GM12878 (cell line): ENCODE measurements around the gene STXBP2. TPM values are rescaled to one million over a fixed set of nuclear protein-coding genes. Genes with fewer than 3 reads are reported as not detected.

Source experiments
- ATAC-seq: fragments of 200-7000 bp; cut with Tn5 transposase; 3 replicates; pipeline ENCODE4 v1.9.1; 2020; ENCODE audit warnings: mild to moderate bottlenecking, moderate library complexity
- BruUV-seq: library from RNA; stranded (reverse); fragments of 400-500 nt; replicated peaks from 2 replicates; lab custom pipeline; 2021; lab: Mats Ljungman, UMichigan
- CTCF ChIA-PET: fragments of 300-600 bp; sonication (Branson Sonifier 250); formaldehyde crosslinking; extraction: SDS; loops from one replicate; lab custom pipeline; 2021; ENCODE audit warnings: inconsistent platforms; lab: Yijun Ruan, JAX
- POLR2A ChIA-PET: fragments of 350-600 bp; formaldehyde crosslinking; extraction: SDS; loops from one replicate; lab custom pipeline; 2021; ENCODE audit warnings: inconsistent platforms; lab: Charles Lee
- RAD21 ChIA-PET: fragments of 300-600 bp; sonication (Branson Sonifier 250); formaldehyde crosslinking; loops from one replicate; lab custom pipeline; 2023; ENCODE audit warnings: antibody characterized with exemption; ENCODE audit not compliant: unreplicated experiment; lab: Charles Lee
- SMC1A ChIA-PET: fragments of 300-600 bp; sonication (Branson Sonifier 250); formaldehyde crosslinking; loops from one replicate; lab custom pipeline; 2023; ENCODE audit not compliant: unreplicated experiment, uncharacterized antibody; lab: Charles Lee
- DNase-seq: peaks from one replicate; pipeline ENCODE4 v3.0.0-alpha.2; 2011; ENCODE audit warnings: low read depth, low spot score
- FAIRE-seq: peaks from 3 replicates; lab custom pipeline; 2011; peaks lifted over from hg19 to GRCh38; lab: Jason Lieb, UNC
- H2AFZ ChIP-seq: 2 replicates; pipeline ENCODE4 v1.6.0; 2011; ENCODE audit warnings: low read depth, low read length, control low read depth; ENCODE audit not compliant: control insufficient read depth
- H3K27ac ChIP-seq: 2 replicates; pipeline ENCODE4 v1.5.1; 2011; ENCODE audit warnings: control low read depth; ENCODE audit not compliant: control insufficient read depth, insufficient read depth
- H3K27me3 ChIP-seq, 2 experiments: replicated peaks in 1 of 2; 2 replicates each; pipeline versions ENCODE4 v1.6.0 to v1.6.1; 2011; ENCODE audit warnings: low read length in 1 of 2; ENCODE audit not compliant: control insufficient read depth in 2 of 2, insufficient read depth in 2 of 2
- H3K36me3 ChIP-seq, 2 experiments: 2 replicates each; pipeline ENCODE4 v1.5.1; 2011; ENCODE audit warnings: low read length in 1 of 2; ENCODE audit not compliant: control insufficient read depth in 2 of 2, insufficient read depth in 2 of 2
- H3K4me1 ChIP-seq: 2 replicates; pipeline ENCODE4 v1.6.1; 2011; ENCODE audit warnings: mild to moderate bottlenecking, low read length, moderate library complexity, mixed read lengths; ENCODE audit not compliant: control insufficient read depth, insufficient read depth
- H3K4me2 ChIP-seq: 2 replicates; pipeline ENCODE4 v1.6.0; 2011; ENCODE audit warnings: control low read depth; ENCODE audit not compliant: control insufficient read depth, insufficient read depth
- H3K4me3 ChIP-seq: fragments of 200-600 bp; sonication (generic); 2 replicates; pipeline ENCODE4 v1.5.1; 2016
- H3K79me2 ChIP-seq: 2 replicates; pipeline ENCODE4 v1.6.0; 2011; ENCODE audit warnings: low read length; ENCODE audit not compliant: control insufficient read depth, insufficient read depth
- H3K9ac ChIP-seq: 2 replicates; pipeline ENCODE4 v1.8.0; 2011; ENCODE audit warnings: low read length, control low read depth, mixed read lengths; ENCODE audit not compliant: control insufficient read depth, insufficient read depth
- H3K9me3 ChIP-seq: replicated peaks from 3 replicates; pipeline ENCODE4 v1.5.1; 2011; ENCODE audit warnings: mild to moderate bottlenecking, low read length; ENCODE audit not compliant: control insufficient read depth, insufficient read depth
- H4K20me1 ChIP-seq: 2 replicates; pipeline ENCODE4 v1.6.0; 2011; ENCODE audit not compliant: control insufficient read depth, insufficient read depth
- STAT3 ChIP-seq: IDR thresholded peaks from 2 replicates; pipeline ENCODE4 v1.6.1; 2011; ENCODE audit warnings: low read depth, low read length, improper control_type of control experiment
- ZNF274 ChIP-seq: IDR thresholded peaks from one replicate; pipeline ENCODE4 v1.8.0; 2011; ENCODE audit not compliant: insufficient read length, insufficient read depth
- ZNF592 ChIP-seq: fragments of 450-650 bp; IDR thresholded peaks from 2 replicates; pipeline ENCODE4 v1.6.1; 2017; ENCODE audit warnings: mild to moderate bottlenecking, moderate library complexity
- ZNF622 ChIP-seq: fragments of 450-650 bp; IDR thresholded peaks from 2 replicates; pipeline ENCODE4 v1.6.1; 2017; ENCODE audit warnings: mild to moderate bottlenecking, inconsistent platforms
- WGBS: methylation state at CpG from one replicate; pipeline ENCODE4 v1.1.6; 2016; ENCODE audit warnings: low lambda C conversion rate; ENCODE audit not compliant: insufficient replicate concordance, insufficient coverage; ENCODE audit errors: missing lambda C conversion rate; 5-methylcytosine and 5-hydroxymethylcytosine counted together
- in situ Hi-C: fragments of 300-500 bp; cut with MboI; formaldehyde crosslinking; loops from 9 replicates; pipeline ENCODE4 v1.14.3; 2018; ENCODE audit warnings: mixed read lengths
- intact Hi-C: fragments of 100-400 bp; cut with micrococcal nuclease; formaldehyde crosslinking; loops from one replicate; pipeline ENCODE4 v1.14.2; 2022; ENCODE audit not compliant: unreplicated experiment
- polyA plus RNA-seq, 11 experiments: library from polyadenylated mRNA; depleted of rRNA in 4 of 11; unstranded in 6 of 11; stranded (reverse) in 5 of 11; fragments of >200 nt; fragmentation: Nextera tagmentation in 4 of 11; fragmentation: Illumina TruSeq in 1 of 11; extraction: Ambion mirVana in 4 of 11; extraction: Trizol in 1 of 11; gene quantifications; 1 replicate in 1 of 11; 2 replicates in 10 of 11; pipeline versions ENCODE4 v1.2.1 to v1.2.3, GENCODE V29; 2011 to 2016; ENCODE audit warnings: inconsistent platforms in 2 of 11, missing spikeins in 2 of 11, low read depth in 1 of 11
- total RNA-seq, 4 experiments: library from RNA; depleted of rRNA in 3 of 4; stranded (reverse); fragments of >200 nt in 3 of 4; fragmentation: Illumina TruSeq in 1 of 4; extraction: Trizol in 1 of 4; gene quantifications; 2 replicates each; pipeline versions ENCODE4 v1.2.1 to v1.2.3, GENCODE V29; 2013 to 2021

STXBP2 gene
- total and polyA plus RNA-seq, 10 of the 15 experiments (the other 5 are each of a cell fraction or from before 2014, with no cell fraction given) = 2.6 to 111 (median 61.4) TPM

- Histone ChIP-seq H3K79me2 (no peaks in the 10 kb centered on the region), H2AFZ (no peak overlapping the region), H4K20me1 (no peaks in the 10 kb centered on the region), H3K9me3 (no peaks in the 10 kb centered on the region), H3K36me3 (no peaks in the 10 kb centered on the region), H3K27me3 (0 out of 4 replicates have a peak, but pooled peaks cover 0 to 1% of the 10 kb centered on the region in 2 experiments), H3K9ac (no peak overlapping the region), H3K4me2 (no peak overlapping the region), H3K4me3 (no peak overlapping the region), H3K27ac (no peak overlapping the region), H3K4me1 (no peaks in the 10 kb centered on the region)
- RAD21 ChIA-PET = no interaction called here
- intact Hi-C loops = no loop called here
- POLR2A ChIA-PET = no interaction called here
- no peak for ATAC-seq
- no peak for DNase-seq
- FAIRE-seq = no peak
- SMC1A ChIA-PET = no interaction called here
- no TSS peak for BruUV-seq
- in situ Hi-C loops = no loop called here
- CTCF ChIA-PET = interaction anchor here (1.1 kb wide), 1 partner anchor 97 kb away, joined by 3 read pairs; no protein-coding TSS in a partner anchor
- TF ChIP-seq ZNF622 (no peak), ZNF274 (no peak), ZNF592 (no peak), STAT3 (no peak)
- 48% methylated on average over 4 of the region's 4 CpGs for WGBS
These were observed 28.2 kb downstream of the STXBP2 start for GRCh38 chr19:7665076-7665475.
